CD14-positive monocyte (primary cell): Measurements from ENCODE around the gene RBMS1. TPM values are rescaled to one million over a fixed set of nuclear protein-coding genes. Genes with fewer than 3 reads are reported as not detected.

ENCODE experiments used
- DNase-seq, 3 donors: peaks; one replicate each; pipeline ENCODE4 v3.0.0-alpha.2; 2011 to 2022
- H2AFZ ChIP-seq: 2 replicates; pipeline ENCODE4 v1.6.0; 2012; ENCODE audit warnings: mild to moderate bottlenecking, low read depth, low read length, inconsistent platforms; ENCODE audit not compliant: insufficient read depth, poor library complexity, severe bottlenecking
- H3K27ac ChIP-seq, 2 donors: 1 replicate in 1 of 2; 2 replicates in 1 of 2; pipeline ENCODE4 v1.5.1; 2012 to 2013; ENCODE audit warnings: low read length in 2 of 2, control low read depth in 1 of 2, inconsistent platforms in 1 of 2, low read depth in 1 of 2, mild to moderate bottlenecking in 1 of 2
- H3K27me3 ChIP-seq, 2 donors: one replicate each; pipeline versions ENCODE4 v1.6.0 to v1.6.1; 2011 to 2013; ENCODE audit warnings: low read length in 2 of 2; ENCODE audit not compliant: control insufficient read depth in 2 of 2, insufficient read depth in 2 of 2
- H3K36me3 ChIP-seq, 2 donors: replicated peaks in 1 of 2; 1 replicate in 1 of 2; 2 replicates in 1 of 2; pipeline versions ENCODE4 v1.5.1 to v1.6.1; 2012 to 2013; ENCODE audit warnings: low read length in 2 of 2, control low read depth in 1 of 2, inconsistent platforms in 1 of 2, mild to moderate bottlenecking in 1 of 2; ENCODE audit not compliant: insufficient read depth in 2 of 2, control insufficient read depth in 1 of 2
- H3K4me1 ChIP-seq, 2 donors: 1 replicate in 1 of 2; 2 replicates in 1 of 2; pipeline versions ENCODE4 v1.5.1 to v1.6.1; 2012 to 2013; ENCODE audit warnings: low read length in 2 of 2, control low read depth in 1 of 2, inconsistent platforms in 1 of 2, mild to moderate bottlenecking in 1 of 2, moderate library complexity in 1 of 2; ENCODE audit not compliant: insufficient read depth in 2 of 2, control insufficient read depth in 1 of 2
- H3K4me2 ChIP-seq: replicated peaks from 2 replicates; pipeline ENCODE3; 2012; ENCODE audit warnings: low read length, moderate library complexity, mild to moderate bottlenecking; ENCODE audit not compliant: poor library complexity, severe bottlenecking; ENCODE audit errors: extremely low read depth
- H3K4me3 ChIP-seq, 3 experiments: fragments of 200-600 bp in 1 of 3; sonication (generic) in 1 of 3; replicated peaks in 1 of 3; 1 replicate in 2 of 3; 2 replicates in 1 of 3; pipeline ENCODE4 v1.5.1; 2011 to 2013; ENCODE audit warnings: low read length in 3 of 3, mild to moderate bottlenecking in 3 of 3, control low read depth in 2 of 3, low read depth in 2 of 3, inconsistent platforms in 1 of 3, moderate library complexity in 1 of 3
- H3K79me2 ChIP-seq: 2 replicates; pipeline ENCODE4 v1.6.0; 2012; ENCODE audit warnings: mild to moderate bottlenecking, control low read depth, inconsistent platforms, low read length, moderate library complexity; ENCODE audit not compliant: insufficient read depth
- H3K9ac ChIP-seq: 2 replicates; pipeline ENCODE4 v1.6.0; 2017; ENCODE audit warnings: low read length, mild to moderate bottlenecking; ENCODE audit not compliant: insufficient read depth, poor library complexity, severe bottlenecking
- H3K9me3 ChIP-seq, 2 donors: replicated peaks in 1 of 2; 1 replicate in 1 of 2; 2 replicates in 1 of 2; pipeline versions ENCODE4 v1.5.1 to v1.6.1; 2012 to 2013; ENCODE audit warnings: low read length in 2 of 2, control low read depth in 1 of 2; ENCODE audit not compliant: control insufficient read depth in 1 of 2, insufficient read depth in 1 of 2
- H4K20me1 ChIP-seq: 2 replicates; pipeline ENCODE4 v1.6.0; 2012; ENCODE audit warnings: mild to moderate bottlenecking, low read length, control low read depth, moderate library complexity; ENCODE audit not compliant: insufficient read depth
- H3K27ac Mint-ChIP-seq, 7 donors: one replicate each; pipeline ENCODE4 v1.8.0; 2020; ENCODE audit warnings: mild to moderate bottlenecking in 7 of 7, mixed read lengths in 7 of 7, moderate library complexity in 6 of 7, inconsistent platforms in 2 of 7
- H3K27me3 Mint-ChIP-seq, 3 donors: one replicate each; pipeline ENCODE4 v1.8.0; 2021 to 2022; ENCODE audit warnings: low read depth in 3 of 3, mild to moderate bottlenecking in 3 of 3, mixed read lengths in 3 of 3, moderate library complexity in 3 of 3, inconsistent platforms in 1 of 3
- H3K36me3 Mint-ChIP-seq, 2 donors: one replicate each; pipeline ENCODE4 v1.8.0; 2020; ENCODE audit warnings: mixed read lengths in 2 of 2, inconsistent platforms in 1 of 2, mild to moderate bottlenecking in 1 of 2
- H3K4me1 Mint-ChIP-seq: one replicate; pipeline ENCODE4 v1.8.0; 2020; ENCODE audit warnings: mild to moderate bottlenecking, mixed read lengths
- H3K4me3 Mint-ChIP-seq, 2 donors: one replicate each; pipeline ENCODE4 v1.8.0; 2020; ENCODE audit warnings: mild to moderate bottlenecking in 2 of 2, mixed read lengths in 2 of 2, moderate library complexity in 1 of 2
- H3K9me3 Mint-ChIP-seq, 7 donors: one replicate each; pipeline ENCODE4 v1.8.0; 2020 to 2022; ENCODE audit warnings: mixed read lengths in 7 of 7, mild to moderate bottlenecking in 6 of 7, moderate library complexity in 6 of 7, inconsistent platforms in 2 of 7
- CTCF ChIP-seq: fragments of 200-600 bp; IDR thresholded peaks from one replicate; pipeline ENCODE4 v1.8.0; 2022; ENCODE audit warnings: antibody characterized with exemption, mild to moderate bottlenecking
- WGBS: methylation state at CpG from one replicate; pipeline ENCODE4 v1.1.5; 2013; ENCODE audit warnings: missing lambda C conversion rate; ENCODE audit not compliant: insufficient coverage; 5-methylcytosine and 5-hydroxymethylcytosine counted together
- intact Hi-C, 2 donors: fragments of 100-400 bp; cut with micrococcal nuclease; formaldehyde crosslinking; loops; one replicate each; pipeline versions ENCODE4 v1.15.0 to v1.15.1; 2023
- polyA plus RNA-seq, 3 donors: library from polyadenylated mRNA; depleted of rRNA in 1 of 3; unstranded in 2 of 3; stranded (reverse) in 1 of 3; fragments of 300-500 nt in 2 of 3; fragments of >200 nt in 1 of 3; fragmentation: Illumina TruSeq in 2 of 3; gene quantifications; 1 replicate in 2 of 3; 2 replicates in 1 of 3; pipeline ENCODE4 v1.2.3, GENCODE V29; 2012 to 2021

The RBMS1 gene
- polyA plus RNA-seq, 3 donors, result 88.2 to 91.2 (median 89.4) TPM

GRCh38 chr2:160339726-160340125 is 153.9 kb downstream of the RBMS1 start:
- H3K36me3 ChIP-seq, result peaks cover 0 to 9% of the 10 kb centered on the region in 2 donors
- no peak overlapping the region for H2AFZ ChIP-seq
- no peak overlapping the region for H3K4me3 ChIP-seq
- H3K4me3 Mint-ChIP-seq, result no peak overlapping the region
- no peaks in the 10 kb centered on the region for H3K27me3 Mint-ChIP-seq
- TF ChIP-seq CTCF, result no peak
- no peak overlapping the region for H3K9ac ChIP-seq
- no peak overlapping the region for H3K4me2 ChIP-seq
- H3K9me3 ChIP-seq, result no peaks in the 10 kb centered on the region
- intact Hi-C loops, result loop anchor here (5.0 to 10.0 kb wide), 2 partner anchors 65 to 68 kb away; no protein-coding TSS in a partner anchor
- H3K4me1 Mint-ChIP-seq, result peaks cover 15% of the 10 kb centered on the region
- peaks cover 12 to 20% of the 10 kb centered on the region in 2 donors for H3K36me3 Mint-ChIP-seq
- no CpG with 5 or more reads among the region's 2 CpGs for WGBS
- no peaks in the 10 kb centered on the region for H3K27me3 ChIP-seq
- no peak overlapping the region for H3K27ac Mint-ChIP-seq
- DNase-seq, result no peak
- peaks cover 97% of the 10 kb centered on the region for H3K79me2 ChIP-seq
- H3K27ac ChIP-seq, result no peak overlapping the region
- peaks cover 6 to 7% of the 10 kb centered on the region in 2 donors for H3K4me1 ChIP-seq
- H4K20me1 ChIP-seq, result peaks cover 97% of the 10 kb centered on the region
- H3K9me3 Mint-ChIP-seq, result no peaks in the 10 kb centered on the region

DNA sequence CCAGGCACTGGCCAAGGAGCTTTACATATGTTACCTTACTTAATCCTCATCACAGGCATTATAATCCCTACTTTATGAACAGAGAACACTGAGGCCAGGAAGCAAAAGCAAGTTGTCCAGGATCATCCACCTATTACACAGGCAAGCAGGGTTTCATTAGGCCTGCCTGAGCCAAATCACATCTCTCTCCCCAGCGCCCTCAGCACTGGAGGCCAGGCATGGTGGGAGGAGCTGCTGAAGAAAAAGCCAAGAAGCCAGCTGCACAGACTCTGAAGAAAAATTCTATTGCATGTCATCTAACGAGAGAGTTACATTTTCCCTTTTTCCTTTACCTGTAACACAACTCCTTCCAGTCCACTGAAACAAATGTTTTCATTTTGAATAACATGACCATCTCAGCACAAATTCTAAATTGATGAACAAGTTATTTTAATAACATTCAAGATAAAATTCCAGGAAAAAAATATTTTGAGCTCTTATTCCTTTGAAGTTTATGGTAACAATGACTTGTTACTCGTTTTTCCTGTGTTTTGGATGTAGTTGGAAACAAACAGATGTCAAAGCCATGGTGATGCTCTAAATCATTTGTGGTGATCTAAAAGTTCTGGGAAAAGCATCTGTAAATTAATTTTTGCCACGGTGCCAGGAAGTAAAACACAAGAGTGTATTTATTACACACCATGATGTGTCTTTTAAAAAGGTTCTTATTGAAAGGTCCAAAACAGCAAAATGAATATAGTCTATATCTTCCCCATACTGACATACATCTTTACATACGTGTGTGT is 154.5 kb downstream of the RBMS1 start:
- Histone ChIP-seq H3K27me3 (no peaks in the 10 kb centered on the region), H3K4me1 (peaks cover 0 to under 1% of the 10 kb centered on the region in 2 donors), H4K20me1 (peaks cover 97% of the 10 kb centered on the region), H3K4me2 (no peak overlapping the region), H2AFZ (no peak overlapping the region), H3K9ac (no peak overlapping the region), H3K9me3 (no peaks in the 10 kb centered on the region), H3K79me2 (peaks cover 97% of the 10 kb centered on the region), H3K4me3 (no peak overlapping the region), H3K27ac (peak overlapping the region in 1 of 2 donors; percentile 2), H3K36me3 (peaks cover 0 to 9% of the 10 kb centered on the region in 2 donors)
- no CpG with 5 or more reads among the region's 5 CpGs for WGBS
- TF ChIP-seq CTCF, result no peak
- Mint-ChIP-seq H3K27ac (peak overlapping the region in 3 of 7 donors; percentile 34 to 75 (median 65)), H3K4me3 (no peak overlapping the region), H3K9me3 (no peaks in the 10 kb centered on the region), H3K4me1 (peaks cover 13% of the 10 kb centered on the region), H3K36me3 (peaks cover 12 to 20% of the 10 kb centered on the region in 2 donors), H3K27me3 (no peaks in the 10 kb centered on the region)
- no peak for DNase-seq
- intact Hi-C loops, result loop anchor here in 1 of 2 donors (5.0 kb wide), 1 partner anchor 68 kb away; no protein-coding TSS in a partner anchor
